Brain microvascular endothelial cell (primary cell): ENCODE results near the gene OXGR1.
A peak's percentile ranks its signal among the peaks of the same experiment; 100 is the strongest.

Experiments
- DNase-seq: peaks from one replicate; pipeline ENCODE4 v3.0.0-alpha.2; 2020
- H3K27ac ChIP-seq: fragments of 250-450 bp; sonication (Bioruptor Pico); 2 replicates; pipeline ENCODE4 v1.5.1; 2020; ENCODE audit warnings: mild to moderate bottlenecking, moderate library complexity
- H3K27me3 ChIP-seq: fragments of 250-450 bp; sonication (Bioruptor Pico); replicated peaks from 2 replicates; pipeline ENCODE4 v1.5.1; 2020; ENCODE audit warnings: mild to moderate bottlenecking
- H3K36me3 ChIP-seq: fragments of 250-450 bp; sonication (Bioruptor Pico); replicated peaks from 2 replicates; pipeline ENCODE4 v1.5.1; 2020; ENCODE audit warnings: mild to moderate bottlenecking
- H3K4me3 ChIP-seq: 2 replicates; pipeline ENCODE4 v1.5.1; 2011; ENCODE audit warnings: low read depth, mild to moderate bottlenecking, control low read depth, low read length, moderate library complexity
- in situ Hi-C: cut with HindIII; loops from 2 replicates; pipeline ENCODE4 v1.10.0; 2017; ENCODE audit warnings: low sequenced_read_pairs, low pct_ligation_motif_present
- TF ChIP-seq, protein P1 (sequence below): IDR thresholded peaks from 2 replicates; pipeline ENCODE4 v1.5.1; 2011; ENCODE audit warnings: low read depth, mild to moderate bottlenecking, moderate library complexity, low read length, control low read depth, inconsistent platforms; ENCODE audit errors: missing control alignments

The OXGR1 gene

DNA sequence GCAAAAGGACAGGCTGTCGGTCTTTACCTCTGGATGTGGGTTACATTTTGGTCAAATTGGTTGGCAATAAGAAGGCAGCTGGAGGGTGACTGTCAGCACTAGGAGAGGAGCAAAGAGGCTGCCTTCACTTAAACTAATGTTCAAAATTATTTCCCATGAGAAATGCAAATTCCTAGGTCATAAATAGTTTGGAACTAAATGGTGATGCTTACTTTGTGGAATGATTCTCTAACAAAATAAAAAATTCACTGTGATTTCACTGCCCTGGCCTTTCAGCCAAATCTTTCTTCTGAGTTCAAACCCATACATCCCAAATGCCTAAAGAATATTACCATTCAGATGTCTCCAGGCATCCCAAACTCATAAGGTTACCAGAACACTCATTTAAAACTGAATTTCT is 25.0 kb upstream of the OXGR1 start:
- no peak overlapping the region for H3K4me3 ChIP-seq
- TF ChIP-seq, protein P1, sequence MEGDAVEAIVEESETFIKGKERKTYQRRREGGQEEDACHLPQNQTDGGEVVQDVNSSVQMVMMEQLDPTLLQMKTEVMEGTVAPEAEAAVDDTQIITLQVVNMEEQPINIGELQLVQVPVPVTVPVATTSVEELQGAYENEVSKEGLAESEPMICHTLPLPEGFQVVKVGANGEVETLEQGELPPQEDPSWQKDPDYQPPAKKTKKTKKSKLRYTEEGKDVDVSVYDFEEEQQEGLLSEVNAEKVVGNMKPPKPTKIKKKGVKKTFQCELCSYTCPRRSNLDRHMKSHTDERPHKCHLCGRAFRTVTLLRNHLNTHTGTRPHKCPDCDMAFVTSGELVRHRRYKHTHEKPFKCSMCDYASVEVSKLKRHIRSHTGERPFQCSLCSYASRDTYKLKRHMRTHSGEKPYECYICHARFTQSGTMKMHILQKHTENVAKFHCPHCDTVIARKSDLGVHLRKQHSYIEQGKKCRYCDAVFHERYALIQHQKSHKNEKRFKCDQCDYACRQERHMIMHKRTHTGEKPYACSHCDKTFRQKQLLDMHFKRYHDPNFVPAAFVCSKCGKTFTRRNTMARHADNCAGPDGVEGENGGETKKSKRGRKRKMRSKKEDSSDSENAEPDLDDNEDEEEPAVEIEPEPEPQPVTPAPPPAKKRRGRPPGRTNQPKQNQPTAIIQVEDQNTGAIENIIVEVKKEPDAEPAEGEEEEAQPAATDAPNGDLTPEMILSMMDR = no peak
- H3K27me3 ChIP-seq = no peaks in the 10 kb centered on the region
- H3K27ac ChIP-seq = no peak overlapping the region
- H3K36me3 ChIP-seq = no peaks in the 10 kb centered on the region
- in situ Hi-C loops = no loop called here
- DNase-seq = no peak

DNA sequence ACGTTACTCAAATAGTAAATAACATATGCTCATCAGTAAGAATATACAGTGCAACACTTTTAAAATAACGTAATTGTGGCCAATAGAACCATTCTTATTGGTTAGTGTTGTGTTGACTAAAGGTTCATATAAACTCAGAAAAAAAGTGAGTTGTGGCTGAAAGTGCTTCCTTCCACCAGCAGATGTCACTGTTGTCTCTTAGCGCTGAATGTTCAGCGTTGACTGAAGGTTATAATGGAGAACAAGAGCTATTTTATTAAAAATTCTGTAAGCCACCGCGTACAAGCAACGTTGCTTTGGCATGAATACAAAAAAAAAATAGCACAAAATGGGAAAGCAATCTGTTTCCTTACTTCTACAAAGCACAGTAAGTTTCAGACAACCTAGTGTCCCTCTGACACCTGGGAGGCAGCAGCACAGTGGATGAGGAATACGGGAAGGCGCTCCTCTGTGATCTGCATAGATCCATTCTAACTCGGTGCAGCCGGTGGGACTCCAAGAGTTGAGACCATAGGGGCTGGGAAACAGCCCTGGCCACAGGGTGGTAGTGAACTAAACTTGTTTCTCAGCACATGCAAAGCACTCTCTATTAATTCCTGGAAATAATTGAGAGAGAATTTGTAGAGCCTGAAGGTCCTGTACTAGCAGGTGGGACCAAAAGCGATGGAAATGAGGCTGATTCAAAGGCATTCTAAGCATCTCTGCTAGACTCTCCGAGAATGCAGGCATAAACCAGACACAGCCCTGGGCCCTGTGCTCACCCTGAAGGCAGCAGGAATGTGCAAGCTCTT is 23.9 kb upstream of the OXGR1 start:
- no peak overlapping the region for H3K4me3 ChIP-seq

DNA sequence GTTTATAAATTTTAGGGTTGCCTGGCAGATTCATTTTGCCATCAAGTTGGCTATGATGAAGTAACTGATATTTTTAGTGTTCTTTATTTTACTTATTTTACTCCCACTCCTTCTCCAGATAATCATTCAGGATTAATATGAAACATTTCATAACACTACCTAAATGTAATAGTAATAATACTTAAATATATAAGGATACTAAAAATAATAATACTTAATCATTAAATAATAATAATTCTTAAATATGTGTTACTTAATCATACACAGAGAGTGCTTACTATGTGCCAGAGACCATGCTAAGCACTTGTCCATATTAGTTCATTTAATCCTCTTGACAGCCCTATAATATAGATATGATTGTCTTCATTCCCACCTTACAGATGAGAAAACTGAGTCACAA is 23.0 kb upstream of the OXGR1 start:
- Histone ChIP-seq H3K4me3 (no peak overlapping the region), H3K27ac (no peak overlapping the region), H3K36me3 (no peaks in the 10 kb centered on the region), H3K27me3 (no peaks in the 10 kb centered on the region)
- in situ Hi-C loops = no loop called here
- TF ChIP-seq, protein P1 = no peak
- no peak for DNase-seq

More for the DNA sequence above, 23.9 kb upstream of the OXGR1 start:
- TF ChIP-seq, protein P1 = peak; percentile 88
- no peak overlapping the region for H3K27ac ChIP-seq
- H3K36me3 ChIP-seq = no peaks in the 10 kb centered on the region
- DNase-seq = peak; percentile 66
- no peaks in the 10 kb centered on the region for H3K27me3 ChIP-seq
- in situ Hi-C loops = no loop called here

DNA sequence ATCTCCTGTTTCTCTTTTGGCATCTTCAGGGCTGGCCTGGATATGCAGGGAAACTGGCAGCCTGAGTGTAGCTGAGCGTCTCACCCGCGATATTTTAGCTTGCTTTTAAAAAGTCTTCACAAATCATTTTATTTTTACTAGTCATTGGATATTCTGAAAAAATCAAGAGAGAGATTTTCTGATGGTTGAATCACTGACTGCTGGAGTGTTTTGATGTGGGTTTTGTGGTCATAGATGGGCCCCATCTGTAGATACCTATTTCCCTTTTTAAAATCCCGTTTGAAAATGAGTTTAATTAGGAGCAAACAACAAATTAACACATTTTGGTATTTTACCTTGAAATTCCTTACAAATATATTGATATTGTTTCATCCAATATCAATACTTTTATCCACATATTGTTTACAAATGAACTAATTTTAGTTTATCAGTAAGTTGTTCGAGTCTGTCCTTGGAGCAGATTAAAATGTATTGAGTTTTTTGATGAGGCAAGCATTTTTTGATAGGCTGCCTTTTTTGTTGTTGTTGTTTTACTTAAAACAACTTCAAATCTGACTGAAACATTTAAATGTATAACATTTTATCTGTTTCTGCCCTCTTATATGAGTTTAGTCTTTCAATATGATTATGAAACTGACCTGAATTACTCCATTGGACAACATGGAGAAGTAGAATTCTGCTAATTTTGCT is 21.5 kb upstream of the OXGR1 start:
- Histone ChIP-seq H3K27ac (no peak overlapping the region), H3K4me3 (no peak overlapping the region), H3K36me3 (no peaks in the 10 kb centered on the region), H3K27me3 (no peaks in the 10 kb centered on the region)
- peak; percentile 26 for DNase-seq
- TF ChIP-seq, protein P1 = no peak
- in situ Hi-C loops = no loop called here

DNA sequence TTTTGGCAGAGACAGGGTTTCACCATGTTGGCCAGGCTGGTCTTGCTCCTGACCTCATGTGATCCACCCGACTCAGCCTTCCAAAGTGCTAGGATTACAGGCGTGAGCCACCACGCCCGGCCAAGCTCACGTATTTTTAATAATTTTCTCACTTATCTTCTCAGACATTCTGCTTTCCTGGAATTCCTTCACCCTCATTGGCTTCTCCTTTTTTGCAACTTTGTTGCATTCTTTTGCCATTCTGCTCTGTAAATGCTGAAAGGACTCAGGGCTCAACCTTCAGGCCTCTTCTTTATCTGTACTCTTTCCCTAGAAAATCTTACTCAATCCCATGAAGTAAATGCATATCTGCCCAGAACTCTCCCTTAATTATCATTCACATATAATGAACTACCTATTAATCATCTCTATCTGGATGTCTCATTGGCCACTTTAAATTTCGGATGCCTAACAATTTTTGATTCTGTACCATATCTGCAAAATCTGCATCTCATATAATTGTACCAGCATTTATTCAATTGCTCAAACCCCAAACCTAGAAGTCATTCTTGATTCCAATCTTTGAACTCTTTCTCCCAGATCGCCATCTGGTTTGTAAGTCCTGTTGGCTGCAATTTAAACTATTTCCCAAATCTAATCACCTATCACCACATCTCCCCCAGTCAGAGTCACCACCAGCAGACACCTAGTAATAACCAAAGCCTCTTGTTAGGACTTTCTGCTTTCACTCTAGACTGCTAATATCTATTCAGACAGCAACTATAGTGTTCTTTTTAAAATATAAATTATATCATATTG is 18.2 kb upstream of the OXGR1 start:
- no peak for DNase-seq
- Histone ChIP-seq H3K27ac (no peak overlapping the region), H3K36me3 (no peaks in the 10 kb centered on the region), H3K27me3 (no peaks in the 10 kb centered on the region), H3K4me3 (no peak overlapping the region)
- TF ChIP-seq, protein P1 = no peak
- in situ Hi-C loops = no loop called here
